RCC 7860 (cell line): Measurements from ENCODE around the gene GARIN5A.

ENCODE experiments used
- DNase-seq: peaks from one replicate; pipeline ENCODE4 v3.0.0-alpha.2; 2015; ENCODE audit warnings: low spot score
- FAIRE-seq: peaks from 2 replicates; lab custom pipeline; 2012; peaks lifted over from hg19 to GRCh38; lab: Jason Lieb, UNC

Gene GARIN5A

DNA sequence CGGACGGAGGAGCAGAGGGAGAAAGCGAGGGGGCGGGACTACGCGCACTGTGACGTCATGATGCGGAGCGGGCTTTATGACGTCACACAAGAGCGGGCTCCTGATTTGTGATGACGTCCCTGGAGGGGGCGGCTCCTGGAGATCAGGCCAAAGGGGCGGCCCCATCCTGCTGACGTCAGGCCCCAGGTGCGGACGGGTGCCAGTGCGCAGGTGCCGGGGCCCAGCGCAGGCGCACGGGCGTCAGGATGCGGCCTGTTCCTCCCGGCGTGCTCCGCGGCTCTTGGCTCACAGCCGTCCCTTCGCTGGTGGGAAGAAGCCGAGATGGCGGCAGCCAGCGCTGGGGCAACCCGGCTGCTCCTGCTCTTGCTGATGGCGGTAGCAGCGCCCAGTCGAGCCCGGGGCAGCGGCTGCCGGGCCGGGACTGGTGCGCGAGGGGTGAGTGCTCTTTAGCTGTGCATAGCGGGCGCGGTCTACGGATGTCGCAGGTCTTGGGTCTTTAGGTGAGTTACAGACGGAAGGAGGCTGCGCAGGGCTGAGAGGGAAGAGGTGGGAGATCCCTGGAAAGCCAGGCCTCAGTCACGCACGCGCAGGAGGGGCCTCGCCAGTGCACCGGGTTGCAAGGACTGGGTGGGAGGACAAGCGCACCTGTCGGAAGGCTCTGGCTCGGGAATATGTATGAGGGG lies at the start of gene GARIN5A, which contains the start of gene EMC10:
Gene GARIN5A, minus strand, starts transcription at position 625 of the 683 bp plus-strand sequence. Its CDS starts 460 bp downstream, at position 165.
Gene EMC10, plus strand, starts transcription at position 284 of the 683 bp plus-strand sequence. Its CDS starts 38 bp downstream, at position 322.
- DNase-seq = peak; percentile 70
- no peak for FAIRE-seq

DNA sequence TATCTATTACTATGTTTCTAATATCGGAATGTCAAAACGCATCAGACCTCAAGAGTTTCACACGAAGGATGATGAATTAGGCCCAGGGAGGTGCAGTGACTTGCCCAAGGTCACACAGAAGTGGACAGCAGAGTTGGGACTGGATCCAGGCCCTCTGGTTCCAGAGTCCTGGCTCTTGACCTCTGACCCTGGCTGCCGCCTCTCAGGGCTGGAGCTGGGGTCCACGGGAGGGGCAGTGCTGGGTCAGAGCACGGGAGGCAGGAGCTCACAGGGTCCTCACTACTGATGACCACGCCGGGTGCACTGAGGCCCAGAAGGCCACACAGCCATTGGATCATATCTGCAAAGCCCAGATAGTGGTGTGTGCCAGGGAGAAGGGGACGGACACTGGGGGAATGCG lies 46.2 kb upstream of the GARIN5A start:
- FAIRE-seq (no peak), DNase-seq (no peak)

DNA sequence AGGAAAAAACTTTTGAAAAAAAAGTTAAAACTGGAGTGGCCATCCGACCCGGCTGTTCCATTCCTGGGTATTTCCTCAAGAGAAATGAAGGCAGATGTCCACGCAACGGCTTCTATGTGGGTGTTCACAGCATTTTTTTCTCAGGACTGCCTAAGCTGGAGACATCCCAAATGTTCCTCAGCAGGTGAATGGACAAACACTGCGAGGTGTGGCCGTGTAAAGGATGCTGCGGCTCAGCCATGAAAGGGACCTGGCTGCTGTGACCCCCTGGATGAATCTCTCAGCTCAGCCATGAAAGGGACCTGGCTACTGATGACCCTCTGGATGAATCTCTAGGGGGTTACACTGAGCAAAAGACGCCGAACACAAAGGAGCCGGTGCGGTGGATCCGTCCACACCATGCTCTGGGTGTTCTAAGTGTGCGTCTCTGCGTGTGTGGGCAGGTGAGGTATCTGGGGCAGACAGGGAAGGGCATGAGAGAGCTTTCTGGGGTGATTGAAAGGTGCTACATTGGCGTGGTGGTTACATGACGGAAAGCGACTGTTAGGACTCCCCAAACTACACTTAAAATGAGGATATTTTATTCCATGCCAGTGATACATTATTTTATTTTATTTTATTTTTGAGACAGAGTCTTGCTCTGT lies 44.3 kb upstream of the GARIN5A start:
- DNase-seq = no peak
- no peak for FAIRE-seq

DNA sequence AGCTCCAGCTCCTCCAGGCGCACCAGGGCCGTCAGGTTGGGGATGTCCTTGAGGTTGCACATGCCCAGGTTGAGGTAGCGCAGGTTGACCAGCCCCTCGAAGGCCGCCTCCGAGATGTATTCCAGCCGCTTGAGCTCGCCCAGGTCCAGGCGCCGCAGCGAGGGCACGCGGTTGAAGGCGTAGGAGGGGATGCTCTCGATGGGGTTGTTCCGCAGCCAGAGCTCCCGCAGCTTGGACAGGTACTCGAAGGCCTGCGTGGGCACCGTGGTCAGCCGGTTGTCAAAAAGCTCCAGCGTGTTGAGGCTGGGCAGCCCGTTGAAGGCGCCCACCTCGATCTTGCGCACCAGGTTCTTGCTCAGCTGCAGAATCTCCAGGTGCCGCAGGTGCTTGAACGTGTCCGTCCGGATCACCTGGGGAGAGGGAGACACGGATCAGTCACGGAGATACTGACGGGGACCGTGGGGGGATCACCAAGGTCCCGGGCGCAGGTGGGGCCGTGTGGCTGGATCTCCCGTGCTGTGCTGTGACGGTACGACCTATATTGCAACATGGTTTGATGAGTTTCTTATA lies 42.4 kb upstream of the GARIN5A start:
- DNase-seq (no peak), FAIRE-seq (no peak)

DNA sequence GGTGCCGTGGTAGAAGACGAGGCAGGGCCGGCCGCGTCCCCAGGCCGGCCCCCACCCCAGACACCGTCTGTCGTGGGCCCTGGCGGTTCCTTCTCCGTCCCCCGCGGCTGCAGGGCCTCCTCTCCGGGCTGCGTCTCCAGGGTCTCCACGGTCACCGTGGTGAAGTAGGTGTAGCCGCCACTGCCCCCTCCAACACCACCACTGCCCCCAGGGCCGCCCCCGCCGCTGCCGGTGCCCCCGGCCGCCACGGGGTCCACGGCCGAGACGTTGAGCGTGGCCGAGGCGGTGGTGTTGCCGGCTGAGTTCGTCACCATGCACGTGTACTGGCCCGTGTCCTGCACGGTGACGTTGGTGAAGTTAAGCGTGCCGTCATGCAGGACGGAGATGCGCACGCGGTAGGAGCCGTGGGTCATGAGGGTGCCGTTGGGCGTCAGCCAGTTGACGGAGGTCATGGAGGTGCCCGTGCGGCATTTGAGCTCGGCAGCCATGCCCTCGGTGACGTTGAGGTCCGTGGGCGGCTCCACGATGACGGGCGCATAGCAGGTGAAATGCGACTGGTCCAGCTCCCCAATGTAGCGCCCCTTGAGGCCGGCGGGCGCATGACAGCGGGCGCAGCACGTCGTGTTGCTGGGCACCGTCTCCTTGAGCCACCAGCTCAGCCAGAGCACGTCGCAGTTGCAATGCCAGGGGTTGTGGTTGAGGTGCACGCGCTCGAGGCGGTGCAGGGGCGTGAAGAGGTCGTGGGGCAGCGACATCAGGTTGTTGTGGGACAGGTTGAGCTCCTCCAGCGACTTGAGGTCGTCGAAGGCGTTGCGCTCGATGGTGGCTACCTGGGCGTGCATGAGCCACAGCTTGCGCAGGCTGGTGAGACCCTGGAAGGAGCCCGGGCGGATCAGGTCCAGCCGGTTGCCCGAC lies 41.7 kb upstream of the GARIN5A start:
- DNase-seq (no peak), FAIRE-seq (no peak)

DNA sequence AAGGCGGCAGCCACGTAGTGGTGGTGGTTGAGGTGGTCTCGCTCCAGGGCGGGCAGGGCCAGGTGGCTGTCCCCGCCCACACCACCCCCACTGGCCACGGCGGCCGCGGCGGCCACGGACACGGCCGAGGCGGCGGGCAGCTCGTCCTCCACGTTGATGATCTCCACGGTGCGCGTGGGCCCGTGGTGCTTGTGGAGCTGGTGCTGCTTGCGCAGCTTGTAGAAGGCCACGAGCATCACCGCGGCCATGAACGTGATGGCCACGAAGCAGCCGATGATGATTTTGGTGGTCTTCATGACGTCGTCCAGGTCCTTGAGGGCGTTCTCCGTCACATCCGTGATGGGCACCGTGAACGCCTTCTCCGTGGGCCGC lies 41.0 kb upstream of the GARIN5A start:
- DNase-seq (no peak), FAIRE-seq (no peak)

DNA sequence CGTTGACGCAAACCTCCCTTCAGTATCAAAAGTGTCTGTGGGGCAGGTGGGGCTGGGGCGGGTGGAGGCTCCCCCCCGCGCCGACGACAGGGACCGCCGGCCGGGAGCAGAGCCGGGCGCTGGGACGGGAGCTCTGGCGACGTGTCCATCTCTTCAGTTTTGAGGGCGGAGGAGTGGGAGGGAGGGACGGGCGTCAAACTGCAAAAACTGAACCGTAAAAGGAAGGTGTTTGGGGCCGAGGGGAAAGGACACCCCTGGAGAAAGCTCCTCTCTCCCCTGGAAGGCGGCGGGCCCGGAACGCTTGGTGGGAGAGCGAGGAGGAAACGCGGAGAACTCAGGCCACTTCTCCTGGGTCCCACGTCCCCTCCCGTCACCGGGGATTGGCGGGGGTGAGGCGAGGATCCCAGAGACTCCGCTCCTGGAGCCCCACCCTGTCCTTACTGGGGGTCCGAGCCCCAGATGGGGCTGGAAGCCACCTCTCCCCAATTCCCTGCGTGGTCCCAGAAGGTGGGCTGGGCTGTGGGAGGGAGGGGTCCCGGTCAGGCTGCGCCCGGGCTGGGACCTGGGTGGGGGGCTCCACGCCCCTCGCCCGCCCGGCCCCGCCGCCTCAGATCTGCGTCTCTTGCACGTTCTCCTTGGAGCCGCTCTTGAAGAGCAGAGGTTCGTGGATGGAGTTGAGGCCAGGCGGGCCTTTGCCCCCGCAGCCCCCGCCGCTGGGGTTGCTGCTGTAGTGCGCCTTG lies 40.5 kb upstream of the GARIN5A start:
- no peak for FAIRE-seq
- DNase-seq = no peak

DNA sequence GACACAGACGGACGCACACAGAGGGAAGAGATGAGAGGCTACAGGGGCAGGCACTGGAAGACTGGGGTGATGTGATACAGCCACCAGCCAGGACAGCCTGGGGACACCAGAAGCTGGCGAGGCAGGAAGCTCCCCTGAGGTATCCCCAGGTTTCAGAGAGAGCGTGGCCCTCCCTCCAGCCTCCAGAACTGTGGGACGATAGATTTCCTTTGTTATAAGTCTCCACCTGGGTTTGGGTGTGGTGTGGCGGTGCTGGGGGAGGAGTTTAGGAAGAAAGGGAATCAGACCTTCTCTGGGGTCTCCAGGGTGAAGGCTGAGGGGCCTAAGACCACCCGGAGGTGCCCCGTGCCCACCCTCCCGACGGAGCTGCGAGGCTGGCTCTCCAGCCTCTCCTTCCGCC lies 39.8 kb upstream of the GARIN5A start:
- DNase-seq (no peak), FAIRE-seq (no peak)

DNA sequence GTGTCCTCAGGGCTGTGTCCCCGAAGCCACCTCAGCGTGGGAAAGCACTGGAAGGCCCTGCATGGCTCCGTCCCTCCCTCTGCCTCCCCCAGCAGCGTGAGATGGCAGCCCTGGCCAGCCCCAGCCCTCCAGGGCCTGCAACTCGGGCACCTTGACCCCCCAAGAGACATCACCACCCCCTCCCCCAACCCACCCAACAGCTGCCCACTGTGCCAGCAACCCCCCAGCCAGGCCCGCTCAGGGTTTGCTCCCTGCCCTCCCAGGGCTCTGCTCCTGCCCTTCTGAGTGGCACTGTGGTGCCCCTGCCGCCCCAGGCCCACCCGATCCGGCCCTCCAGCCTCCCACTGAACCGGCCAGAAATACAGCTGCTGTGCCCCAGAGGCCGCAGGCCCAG lies 38.5 kb upstream of the GARIN5A start:
- FAIRE-seq = no peak
- no peak for DNase-seq

DNA sequence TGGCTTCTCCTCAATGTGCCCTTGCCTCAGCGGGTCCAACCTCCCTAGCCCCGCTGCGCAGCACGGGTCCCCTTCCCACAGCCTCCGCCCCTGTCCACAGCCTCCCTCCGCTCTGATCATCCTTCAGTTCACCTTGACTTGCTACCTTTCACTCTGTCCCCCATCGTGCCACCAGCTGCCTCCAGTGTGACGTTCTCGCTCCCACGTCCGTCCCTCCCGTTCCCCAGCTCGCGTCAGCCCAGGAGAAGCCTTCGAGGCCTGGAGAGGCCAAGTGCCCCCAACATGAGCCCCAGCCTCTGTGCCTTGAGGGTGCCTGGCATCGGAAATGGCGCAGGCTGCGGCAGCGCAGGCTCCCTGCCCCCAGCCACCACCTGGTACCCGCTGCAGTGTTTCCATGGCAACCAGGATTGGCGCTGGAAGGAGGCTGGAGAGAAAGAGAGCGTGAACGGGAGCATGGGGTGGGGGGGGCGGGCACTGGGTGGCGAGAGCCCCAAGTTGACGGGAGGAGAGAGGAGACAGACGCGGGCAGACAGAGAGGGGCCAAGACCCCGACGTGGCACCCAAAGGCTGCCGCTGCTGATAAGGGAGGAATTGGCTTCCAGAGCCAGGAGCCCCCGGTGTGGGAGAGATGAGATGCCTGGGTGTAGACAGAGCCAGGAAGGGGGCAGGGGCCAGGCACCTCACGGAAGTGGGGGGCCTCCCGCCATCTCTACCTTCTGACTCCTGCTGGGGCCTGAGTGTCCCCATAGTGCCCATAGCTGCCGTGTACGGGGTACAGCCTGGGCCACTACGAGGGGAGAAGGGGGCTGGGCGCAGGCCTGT lies 37.9 kb upstream of the GARIN5A start:
- no peak for FAIRE-seq
- no peak for DNase-seq

DNA sequence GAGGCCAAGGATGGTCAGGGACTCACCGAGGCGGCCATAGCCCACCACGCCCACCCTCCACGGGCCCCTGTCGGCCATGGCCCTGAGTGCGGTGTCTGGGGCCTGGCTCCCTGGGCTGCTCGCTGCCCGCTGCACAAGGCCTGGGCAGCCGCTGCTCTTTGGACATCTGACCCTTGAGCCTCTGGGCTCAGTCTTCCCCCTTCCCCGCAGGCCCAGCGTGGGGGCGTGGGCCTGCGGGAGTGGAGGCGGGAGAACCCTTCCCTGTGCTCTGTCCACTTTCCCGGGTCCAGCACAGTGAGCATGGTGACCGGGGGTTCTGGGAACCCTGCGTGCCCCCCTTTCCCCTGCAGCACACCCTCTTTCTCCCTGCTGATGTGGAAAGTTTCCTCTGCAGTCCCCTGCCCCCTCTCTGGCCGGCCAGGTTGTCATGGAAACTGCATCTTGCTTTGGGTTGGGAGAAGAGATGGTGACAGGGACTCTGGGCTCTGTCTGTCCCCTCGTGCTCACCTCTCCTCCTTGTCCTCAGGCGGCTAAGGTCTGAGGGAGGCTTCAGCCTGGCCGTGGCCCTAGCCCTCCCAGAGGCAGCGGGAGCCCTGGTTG lies 37.2 kb upstream of the GARIN5A start, which contains the start of gene ASPDH:
Gene ASPDH, minus strand, starts transcription at position 168 of the 600 bp plus-strand sequence. Its CDS starts 90 bp downstream, at position 78.
- FAIRE-seq (no peak), DNase-seq (no peak)

DNA sequence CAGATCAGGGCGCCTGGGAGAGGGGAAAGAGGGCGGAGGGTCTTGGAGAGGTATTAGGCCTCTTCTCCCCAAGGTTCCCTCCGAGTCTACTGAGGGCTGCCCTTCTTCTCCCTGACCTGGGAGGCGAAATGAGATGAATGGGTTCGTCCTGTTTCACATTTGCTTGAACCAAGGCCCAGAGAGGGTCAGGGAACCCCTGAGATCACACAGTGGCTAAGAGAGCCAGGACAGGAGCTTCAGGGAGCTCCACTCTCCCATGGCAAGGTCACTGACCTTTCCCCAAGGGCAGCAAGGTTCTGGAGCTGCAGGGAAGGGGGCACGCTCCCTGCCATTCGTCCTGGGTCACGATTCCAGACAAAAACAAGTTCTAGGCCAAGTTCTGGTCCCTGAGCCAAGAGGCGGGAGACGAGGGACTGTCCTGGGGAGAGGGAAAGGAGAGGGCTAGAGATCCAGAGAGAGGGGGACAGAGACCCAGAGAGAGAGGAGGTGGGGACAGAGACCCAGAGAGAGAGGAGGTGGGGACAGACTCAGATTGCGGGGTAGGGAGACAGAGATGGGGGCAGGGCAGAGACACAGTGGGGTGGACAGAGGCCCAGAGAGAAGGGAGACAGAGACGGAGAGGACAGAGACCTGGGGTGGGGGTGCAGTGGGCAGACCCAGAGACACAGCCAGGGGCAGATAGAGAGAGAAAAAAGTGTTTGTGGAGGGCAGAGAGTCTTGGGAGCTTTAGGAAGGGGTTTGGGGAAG lies 36.5 kb upstream of the GARIN5A start:
- no peak for DNase-seq
- no peak for FAIRE-seq

DNA sequence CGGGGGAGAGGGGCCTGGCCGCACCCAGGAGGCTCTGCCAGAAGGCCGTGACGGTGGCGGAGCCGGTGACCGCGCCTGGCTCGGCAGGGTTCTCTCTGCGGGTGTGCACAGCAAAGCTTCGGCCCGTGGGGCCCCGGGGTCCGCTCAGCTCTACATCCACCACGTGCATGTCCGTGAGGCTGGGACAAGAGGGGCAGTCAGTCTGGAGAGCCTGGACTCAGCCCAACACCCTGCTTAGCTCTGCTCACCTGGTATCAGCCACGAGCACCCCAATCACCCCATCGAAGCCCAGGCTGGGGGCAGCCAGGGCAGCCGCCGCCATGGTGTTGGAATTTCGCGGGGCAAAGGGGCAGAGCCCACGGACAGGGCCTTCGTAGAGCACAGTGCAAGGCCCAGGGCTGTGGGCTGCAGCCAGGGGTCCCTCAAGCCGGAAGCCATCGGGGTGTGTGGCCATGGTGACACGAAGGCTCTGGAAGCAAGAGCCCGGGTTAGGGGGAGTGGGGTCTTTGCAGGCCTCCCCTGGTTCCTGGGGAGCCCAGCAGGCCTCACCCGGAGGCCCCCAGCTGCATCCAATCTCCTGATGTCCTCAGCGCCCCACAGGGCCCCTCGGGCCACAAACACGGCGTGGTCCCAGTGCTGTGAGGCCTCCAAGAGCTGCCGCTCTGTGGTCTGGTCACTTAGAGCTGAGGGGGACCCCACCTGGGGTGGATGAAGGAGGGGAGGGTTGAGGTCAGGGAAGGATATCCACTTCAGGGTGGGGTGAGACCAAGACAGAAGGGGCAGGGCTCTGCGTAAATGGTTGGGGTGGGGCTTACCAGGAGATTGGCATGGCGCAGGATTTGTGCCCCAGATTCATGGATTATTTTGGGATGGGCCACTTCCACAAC lies 35.7 kb upstream of the GARIN5A start:
- no peak for FAIRE-seq

DNA sequence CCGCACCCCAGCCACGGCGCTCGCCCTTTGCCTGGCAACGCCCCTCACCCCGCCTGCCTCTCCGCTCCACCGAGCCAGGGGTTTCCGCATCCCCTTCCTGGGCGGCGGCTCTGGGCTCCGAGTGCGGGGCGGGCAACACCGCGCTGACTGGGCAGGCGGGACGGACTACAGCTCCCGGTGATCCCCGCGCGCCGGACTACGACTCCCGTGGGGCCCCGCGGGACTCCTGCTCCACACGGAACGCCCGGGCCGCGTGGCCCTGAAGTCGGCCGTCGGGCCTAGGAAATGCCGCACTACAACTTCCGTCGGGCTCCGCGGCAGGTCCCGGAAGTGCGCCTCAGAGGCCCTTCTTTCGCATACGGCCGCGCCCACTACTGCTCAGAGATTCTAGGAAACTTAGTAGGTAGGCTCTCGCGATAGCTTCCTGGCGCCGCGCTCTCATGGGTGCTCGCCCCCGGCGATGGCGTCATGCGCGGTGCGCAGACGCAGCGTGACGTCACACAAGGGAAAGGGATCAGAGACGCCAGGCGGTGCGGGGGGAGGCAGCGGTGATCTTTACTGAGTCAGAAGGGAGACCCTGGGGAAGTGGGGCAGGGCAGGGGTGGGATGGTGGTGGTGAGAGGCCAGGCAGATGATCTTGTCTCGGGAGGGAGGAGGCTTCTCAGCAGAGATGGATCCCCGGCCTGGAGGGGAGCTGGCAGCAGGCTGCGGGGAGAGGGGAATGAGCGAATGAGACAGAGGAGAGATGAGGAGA lies 34.6 kb upstream of the GARIN5A start, which contains the start of gene JOSD2:
Gene JOSD2, minus strand, starts transcription at position 123 of the 754 bp plus-strand sequence. CDS start 760 bp downstream, outside the sequence.
- FAIRE-seq (peak; percentile 81), DNase-seq (peak; percentile 95)

More for the DNA sequence above, 35.7 kb upstream of the GARIN5A start:
- no peak for DNase-seq

DNA sequence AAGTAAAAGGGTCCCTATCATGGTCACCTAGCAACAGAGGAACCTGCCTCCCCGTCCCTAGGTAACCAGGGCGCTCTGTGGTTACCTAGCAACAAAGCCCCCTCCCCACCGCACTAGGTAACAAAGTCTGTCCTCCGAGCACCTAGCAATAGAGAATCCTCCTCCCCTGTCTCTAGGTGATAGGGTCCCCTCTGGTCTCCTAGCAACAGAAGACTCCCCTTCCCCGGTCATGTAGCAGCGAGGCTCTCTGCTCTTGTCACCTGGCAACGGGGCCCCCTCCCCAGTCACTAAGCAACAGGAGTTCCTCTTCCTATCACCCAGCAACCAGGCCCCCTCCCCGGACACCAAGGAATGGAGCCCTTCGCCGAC lies 34.0 kb upstream of the GARIN5A start:
- FAIRE-seq (no peak), DNase-seq (peak; percentile 4)

DNA sequence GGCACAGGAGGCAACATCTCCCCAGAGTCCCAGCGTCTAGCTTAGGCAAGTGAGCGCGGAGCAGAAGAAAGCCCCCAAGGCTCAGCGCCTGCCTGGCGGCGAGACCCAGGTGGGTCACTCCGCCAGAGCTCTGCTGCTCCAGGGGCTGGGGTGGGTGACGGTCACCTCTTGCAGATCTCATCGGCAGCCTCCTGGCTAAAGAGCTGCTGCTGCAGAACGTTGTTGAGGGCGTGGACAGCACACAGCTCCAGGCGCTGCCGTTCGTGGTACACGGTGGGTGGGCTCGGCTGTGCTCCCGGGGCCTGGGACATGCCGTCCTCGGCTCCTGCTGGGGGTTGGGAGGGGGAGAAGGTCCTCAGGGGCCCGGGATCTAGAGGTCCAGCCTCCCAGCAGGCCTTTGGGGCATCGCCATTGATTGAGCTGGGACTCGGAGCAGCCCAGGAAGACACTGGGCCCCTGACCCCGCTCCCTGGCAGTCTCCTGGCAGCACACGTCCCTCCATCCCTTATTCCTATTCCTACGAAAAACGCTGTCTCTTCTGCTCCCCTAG lies 33.5 kb upstream of the GARIN5A start:
- FAIRE-seq (no peak), DNase-seq (no peak)
